SK-MEL-5 (cell line): ENCODE measurements around the gene FAM149B1. TPM values are rescaled to one million over a fixed set of nuclear protein-coding genes. Genes with fewer than 3 reads are reported as not detected.

Experiments used
- DNase-seq: peaks from one replicate; pipeline ENCODE4 v3.0.0-alpha.2; 2016; ENCODE audit warnings: low read depth, low spot score
- in situ Hi-C: cut with HindIII; loops from 2 replicates; pipeline ENCODE4 v1.10.0; 2016; ENCODE audit warnings: low sequenced_read_pairs, high pct_unique_total_duplicates, low pct_unique_long_range_greater_than_20kb
- total RNA-seq: library from RNA; depleted of rRNA; stranded (reverse); fragments of >200 nt; shearing (Covaris generic); gene quantifications from 2 replicates; pipeline ENCODE4 v1.2.3, GENCODE V29; 2014

FAM149B1 gene
- total RNA-seq, 1 experiment from 2014 or later, result 13.4 TPM

DNA sequence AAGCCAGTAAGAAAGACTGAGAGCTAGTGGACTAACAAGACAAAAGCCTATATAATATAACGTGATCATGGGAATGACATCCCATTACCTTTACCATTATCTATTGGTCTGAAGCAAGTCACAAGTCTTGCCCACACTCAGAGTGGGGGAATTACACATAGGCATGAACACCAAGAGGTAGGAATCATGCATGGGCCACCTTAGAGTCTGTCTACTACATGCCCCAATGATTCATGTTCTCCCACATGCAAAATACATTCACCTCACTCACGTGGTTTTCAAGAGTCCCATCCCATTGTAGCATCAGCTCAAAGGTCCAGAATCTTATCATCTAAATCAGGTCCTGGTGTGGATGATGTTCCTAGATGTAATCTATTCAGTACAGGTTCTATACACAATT is 49.7 kb downstream of the FAM149B1 start:
- no peak for DNase-seq
- in situ Hi-C loops, result no loop called here

- DNase-seq, result peak; percentile 66
- in situ Hi-C loops, result no loop called here
Measured at GRCh38 chr10:73218431-73219191, 50.7 kb downstream of the FAM149B1 start.

DNA sequence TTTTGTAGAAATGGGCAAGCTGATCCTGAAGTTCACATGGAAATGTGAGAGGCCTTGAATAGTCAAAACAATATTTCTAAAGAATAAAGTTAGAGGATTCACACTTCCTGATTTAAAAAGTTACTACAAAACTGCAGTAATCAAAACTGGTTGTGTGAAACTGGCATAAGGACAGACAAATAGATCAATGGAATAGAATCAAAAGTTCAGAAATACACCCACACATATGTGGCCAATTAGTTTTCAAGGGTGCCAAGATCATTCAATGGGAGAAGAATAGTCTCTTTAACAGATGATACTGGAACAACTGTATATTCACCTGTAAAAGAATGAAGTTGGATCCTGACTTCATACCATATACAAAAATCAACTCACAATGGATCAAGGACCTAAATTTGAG is 51.5 kb downstream of the FAM149B1 start:
- in situ Hi-C loops, result no loop called here
- no peak for DNase-seq

GRCh38 chr10:73220989-73221388 is 53.1 kb downstream of the FAM149B1 start:
- in situ Hi-C loops, result no loop called here
- no peak for DNase-seq

GRCh38 chr10:73225518-73225917 is 57.6 kb downstream of the FAM149B1 start:
- DNase-seq, result no peak
- in situ Hi-C loops, result no loop called here

DNA sequence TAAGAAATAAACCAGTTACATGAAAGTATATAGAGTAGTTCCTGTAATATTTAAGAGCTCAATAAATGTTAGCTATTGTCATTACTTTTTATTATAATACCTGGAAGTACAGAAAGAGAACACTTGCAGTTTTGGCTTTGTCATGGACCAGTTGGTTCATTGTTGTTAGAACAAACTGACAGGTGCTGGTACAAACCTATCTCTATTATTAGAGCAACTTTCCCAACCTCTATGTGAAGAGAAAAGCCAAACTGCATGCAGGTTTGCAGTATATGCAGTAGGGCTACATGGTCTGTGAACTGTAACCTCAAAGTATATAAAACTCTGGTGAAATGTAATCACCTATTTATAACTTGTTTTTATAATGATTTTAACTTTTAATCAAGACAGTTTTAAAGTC is 58.7 kb downstream of the FAM149B1 start:
- in situ Hi-C loops, result no loop called here

GRCh38 chr10:73228247-73228646 is 60.3 kb downstream of the FAM149B1 start:
- DNase-seq, result no peak
- in situ Hi-C loops, result no loop called here

More for the DNA sequence above, 58.7 kb downstream of the FAM149B1 start:
- no peak for DNase-seq

DNA sequence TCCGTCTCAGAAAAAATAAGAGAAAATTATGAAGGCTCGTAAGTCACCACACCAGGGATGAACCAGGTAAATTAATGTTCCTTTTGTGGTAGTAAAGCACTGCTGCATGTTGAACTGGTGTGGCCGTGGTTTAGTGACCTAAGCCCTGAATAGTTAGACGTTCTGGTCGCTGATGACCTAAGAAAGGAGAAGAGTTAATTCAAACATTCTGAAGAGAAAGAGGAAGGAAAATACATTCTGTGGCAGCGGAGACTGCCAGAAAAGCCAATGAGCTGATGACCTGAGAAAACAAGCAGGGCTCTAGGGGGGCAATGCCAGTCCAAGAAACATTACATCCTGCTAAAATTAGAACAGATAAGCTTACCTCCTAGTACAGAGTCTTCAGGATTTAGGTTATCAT is 61.6 kb downstream of the FAM149B1 start:
- in situ Hi-C loops, result no loop called here
- DNase-seq, result no peak

GRCh38 chr10:73232887-73233286 is 65.0 kb downstream of the FAM149B1 start:
- DNase-seq, result peak; percentile 80
- in situ Hi-C loops, result no loop called here

- DNase-seq, result no peak
- in situ Hi-C loops, result no loop called here
Measured at GRCh38 chr10:73233883-73234282, 66.0 kb downstream of the FAM149B1 start.

- in situ Hi-C loops, result no loop called here
- no peak for DNase-seq
Measured at GRCh38 chr10:73234695-73235094, 66.8 kb downstream of the FAM149B1 start.

GRCh38 chr10:73238990-73239566 is 71.2 kb downstream of the FAM149B1 start:
- in situ Hi-C loops, result no loop called here
- DNase-seq, result no peak

DNA sequence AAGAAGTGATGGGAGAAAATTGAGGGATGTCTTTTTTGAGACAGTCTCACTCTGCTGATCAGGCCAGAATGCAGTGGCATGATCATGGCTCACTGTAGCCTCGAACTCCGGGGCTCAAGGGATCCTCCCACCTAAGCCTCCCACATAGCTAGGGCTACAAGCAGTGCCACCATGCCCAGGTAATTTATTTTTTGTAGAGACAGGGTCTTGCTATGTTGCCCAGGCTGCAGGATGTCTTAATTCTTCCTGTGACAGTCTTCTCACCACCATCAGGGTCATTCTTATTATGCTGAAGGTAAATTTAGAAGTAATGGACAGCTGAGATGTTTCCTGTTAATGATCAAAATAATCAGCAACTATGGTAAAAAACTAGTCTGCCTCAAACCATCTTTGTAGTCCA is 72.0 kb downstream of the FAM149B1 start:
- in situ Hi-C loops, result no loop called here
- no peak for DNase-seq

DNA sequence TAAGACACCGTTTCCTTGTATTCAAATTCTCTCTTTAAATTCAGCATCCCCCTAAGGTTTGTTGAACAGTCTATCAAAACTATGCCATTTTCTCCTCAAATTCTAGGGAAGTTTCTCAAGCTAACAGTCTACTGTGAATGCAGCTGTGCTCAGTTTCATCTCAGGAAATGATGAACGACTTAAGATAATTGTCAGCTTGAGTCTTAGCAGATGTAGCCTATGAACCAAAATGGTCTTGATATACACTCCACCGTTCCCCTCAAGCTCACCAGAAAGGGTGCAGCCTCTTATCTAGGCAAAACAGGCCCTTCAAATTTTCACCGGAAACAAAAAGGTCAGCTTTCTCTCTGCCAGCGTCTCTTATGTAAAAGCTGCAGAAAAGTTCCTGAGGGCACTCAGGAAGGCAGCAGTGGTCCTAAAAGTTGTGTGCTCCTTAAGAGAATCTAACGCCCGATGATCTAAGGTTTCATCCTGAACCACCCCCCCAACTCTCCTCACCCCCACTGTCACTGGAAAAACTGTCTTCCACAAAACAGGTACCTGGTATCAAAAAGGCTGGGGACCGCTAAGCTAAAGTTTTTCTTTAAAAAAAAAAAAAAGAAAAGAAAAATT is 77.1 kb downstream of the FAM149B1 start:
- in situ Hi-C loops, result no loop called here
- DNase-seq, result no peak

DNA sequence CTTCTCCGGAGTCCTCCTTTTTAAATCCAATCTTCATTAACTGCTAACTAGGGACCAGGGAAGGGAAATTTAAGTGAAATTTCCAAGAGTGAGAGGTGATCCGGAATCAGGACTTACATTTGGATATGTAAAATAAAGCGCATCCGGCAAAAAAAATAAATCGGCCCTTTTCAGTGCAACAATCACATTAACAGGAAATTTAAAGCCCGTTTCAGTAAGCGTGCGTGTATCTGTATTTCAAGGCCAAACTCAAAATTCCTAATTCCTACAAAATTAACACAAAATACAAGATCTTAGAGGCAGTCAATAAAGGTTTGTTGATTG is 78.4 kb downstream of the FAM149B1 start:
- in situ Hi-C loops, result no loop called here
- DNase-seq, result no peak

DNA sequence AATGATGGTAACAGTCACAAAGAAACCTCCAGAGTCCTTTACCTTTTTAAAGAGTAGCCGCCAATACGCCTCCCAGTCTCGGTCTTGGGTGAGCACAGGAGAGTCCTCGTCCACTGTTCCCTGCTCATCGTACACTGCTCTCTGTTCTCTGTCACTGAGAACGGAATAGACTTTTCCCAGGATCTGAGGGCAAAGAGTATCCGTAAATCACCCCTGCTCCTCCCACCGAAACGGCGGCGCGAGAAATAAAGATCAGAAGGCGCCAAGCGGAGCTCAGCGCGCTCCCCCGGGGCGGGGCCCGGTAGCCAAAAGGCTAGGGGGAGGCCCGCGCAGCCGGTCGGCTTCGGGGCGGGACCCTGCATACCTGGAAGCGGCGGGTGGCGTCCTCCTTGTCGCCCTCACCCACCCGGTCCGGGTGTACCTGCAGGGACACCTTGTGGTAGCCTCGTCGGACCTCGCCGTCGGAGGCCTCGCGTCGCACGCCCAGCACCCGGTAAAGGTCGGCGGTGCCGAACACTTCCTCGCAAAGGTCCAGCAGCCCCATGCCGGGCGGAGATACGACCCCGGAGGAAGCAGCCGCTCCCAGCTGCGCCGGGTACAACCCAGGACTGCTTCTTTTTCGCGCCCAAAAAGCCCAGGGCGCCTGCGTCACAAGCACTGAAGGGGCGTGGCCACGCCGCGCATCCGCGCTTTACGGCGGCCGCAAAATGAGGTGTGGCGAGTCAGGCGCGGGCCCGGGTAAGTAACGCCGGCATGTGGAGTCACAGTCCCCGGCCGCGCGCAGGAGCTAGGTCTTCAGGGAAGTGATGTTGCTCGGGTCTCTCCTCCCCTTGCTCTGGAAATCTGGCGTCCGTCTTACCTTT is 79.0 kb downstream of the FAM149B1 start, which contains the start of gene DNAJC9:
Gene DNAJC9 (minus strand): TSS at position 610 of the 863 bp plus-strand sequence. CDS start 66 bp downstream, at position 544.
- DNase-seq, result peak; percentile 88
- in situ Hi-C loops, result no loop called here

DNA sequence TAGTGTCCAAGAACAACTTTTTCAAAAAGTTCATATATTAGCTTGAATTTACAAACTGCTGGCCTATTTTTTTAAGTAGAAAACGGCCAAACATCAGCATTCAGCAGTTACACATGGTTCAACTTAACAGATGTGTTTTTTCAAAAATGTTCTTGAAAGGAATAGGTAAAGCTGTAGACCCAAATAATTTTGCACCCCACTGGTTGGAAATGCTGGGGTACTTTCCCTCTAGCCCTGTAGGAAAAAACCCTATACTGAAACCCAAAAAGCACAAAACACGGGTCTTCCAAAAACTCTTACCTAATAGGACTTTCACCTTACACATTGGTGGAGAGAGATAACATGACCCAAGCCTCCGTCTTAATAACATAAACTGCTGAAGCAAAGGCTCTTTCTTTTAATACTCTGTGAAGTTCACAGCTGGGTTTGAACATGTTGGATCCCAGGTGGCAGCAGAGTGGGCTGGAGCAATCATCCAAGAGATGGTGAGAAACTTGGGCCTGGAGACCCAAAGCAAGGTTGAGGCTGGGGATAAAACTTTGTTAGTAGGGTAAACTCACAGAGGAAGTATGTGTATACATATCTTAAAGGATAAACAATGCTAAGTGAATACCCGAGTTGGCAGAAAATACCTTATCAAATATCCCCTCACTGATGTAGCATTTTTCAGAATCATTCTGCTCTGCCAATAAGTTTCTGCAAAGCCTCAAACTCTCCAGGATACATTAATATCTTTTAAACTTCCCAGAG is 79.8 kb downstream of the FAM149B1 start:
- DNase-seq, result no peak
- in situ Hi-C loops, result no loop called here
